Motor neuron (in vitro differentiated cells): ENCODE data around the gene ZBTB8OS. TPM values are rescaled to one million over a fixed set of nuclear protein-coding genes. Genes with fewer than 3 reads are reported as not detected.

ENCODE experiments used
- total RNA-seq, 8 experiments: library from RNA; unstranded; fragments of 300-600 nt; gene quantifications; 2 replicates each; pipeline versions ENCODE4 v1.2.3 to v1.2.4, GENCODE V29; 2022

ZBTB8OS gene
- total RNA-seq, 8 experiments from 2014 or later, result 38.2 to 93.8 (median 52.5) TPM

Other genes with a start within 250 kb of the ZBTB8OS start
- gene ZBTB8B, start 185.5 kb downstream of the ZBTB8OS start, total RNA-seq, result 1 to 10 TPM in 5 of 8 experiments, under 1 TPM in 3; under 0.01 to 5.9 (median 2.8) TPM
- 10 to 100 TPM in 5 of 8 experiments, 1 to 10 TPM in 3; 1.5 to 18.2 (median 14.3) TPM for gene ZBTB8A, start 111.1 kb downstream of the ZBTB8OS start, total RNA-seq
- gene RBBP4, start 658 bp upstream of the ZBTB8OS start, total RNA-seq, result 100 to 1,000 TPM in 6 of 8 experiments, 10 to 100 TPM in 2; 74.6 to 407 (median 198) TPM
- gene SYNC, start 52.2 kb upstream of the ZBTB8OS start, total RNA-seq, result 10 to 100 TPM in 1 of 8 experiments, 1 to 10 TPM in 2, under 1 TPM in 5; 0.24 to 26.0 (median 0.49) TPM
- gene YARS1, start 166.8 kb upstream of the ZBTB8OS start, total RNA-seq, result 100 to 1,000 TPM; 108 to 311 (median 190) TPM
- gene S100PBP, start 167.1 kb upstream of the ZBTB8OS start, total RNA-seq, result 10 to 100 TPM; 20.3 to 57.0 (median 32.9) TPM
- 100 to 1,000 TPM in 1 of 8 experiments, 10 to 100 TPM in 4, 1 to 10 TPM in 3; 1.0 to 297 (median 49.6) TPM for gene FNDC5, start 220.4 kb upstream of the ZBTB8OS start, total RNA-seq
- gene HPCA, start 235.9 kb upstream of the ZBTB8OS start, total RNA-seq, result 10 to 100 TPM in 4 of 8 experiments, 1 to 10 TPM in 2, under 1 TPM in 2; 0.54 to 22.3 (median 9.0) TPM